T-helper 9 cell (primary cell): Measurements from ENCODE around the gene ASB8.
A peak's percentile ranks its signal among the peaks of the same experiment; 100 is the strongest.
"Not testable (repeated sequence)": the region's sequence is repeated elsewhere in the genome, so short reads cannot be mapped to it uniquely, and the experiment has no call there.

Experiments
- DNase-seq: peaks from one replicate; pipeline ENCODE4 v3.0.0-alpha.2; 2020

ASB8 gene

GRCh38 chr12:48182631-48183030, 25.3 kb upstream of the ASB8 start:
- DNase-seq = no peak

- DNase-seq = no peak
Measured at GRCh38 chr12:48180857-48181495, 23.7 kb upstream of the ASB8 start.

- no peak for DNase-seq
Measured at GRCh38 chr12:48180424-48180823, 23.1 kb upstream of the ASB8 start.

GRCh38 chr12:48179466-48179865, 22.2 kb upstream of the ASB8 start:
- DNase-seq = no peak

GRCh38 chr12:48177982-48178381, 20.7 kb upstream of the ASB8 start:
- no peak for DNase-seq

- no peak for DNase-seq
Measured at GRCh38 chr12:48176417-48176751, 19.1 kb upstream of the ASB8 start.

- DNase-seq = no peak
Measured at GRCh38 chr12:48175613-48176416, 18.5 kb upstream of the ASB8 start.

- no peak for DNase-seq
Measured at GRCh38 chr12:48169011-48169410, 11.7 kb upstream of the ASB8 start.

- DNase-seq = peak; percentile 32
Measured at GRCh38 chr12:48165089-48165981, 8.0 kb upstream of the ASB8 start.

GRCh38 chr12:48164451-48164850, 7.1 kb upstream of the ASB8 start:
- DNase-seq = no peak

GRCh38 chr12:48163150-48163747, 5.9 kb upstream of the ASB8 start:
- DNase-seq = no peak

GRCh38 chr12:48160807-48161206, 3.5 kb upstream of the ASB8 start:
- no peak for DNase-seq

- DNase-seq = no peak
Measured at GRCh38 chr12:48160046-48160445, 2.7 kb upstream of the ASB8 start.

GRCh38 chr12:48157889-48158370, 615 bp upstream of the ASB8 start:
- DNase-seq = no peak

GRCh38 chr12:48156652-48157017, 680 bp downstream of the ASB8 start:
- no peak for DNase-seq

- DNase-seq = not testable (repeated sequence)
Measured at GRCh38 chr12:48155786-48156185, 1.5 kb downstream of the ASB8 start.

GRCh38 chr12:48151103-48151771, 6.1 kb downstream of the ASB8 start:
- DNase-seq = no peak

GRCh38 chr12:48145981-48146380, 11.3 kb downstream of the ASB8 start:
- DNase-seq = no peak

- no peak for DNase-seq
Measured at GRCh38 chr12:48143898-48144297, 13.4 kb downstream of the ASB8 start.

- DNase-seq = no peak
Measured at GRCh38 chr12:48142818-48143674, 14.3 kb downstream of the ASB8 start.

- DNase-seq = no peak
Measured at GRCh38 chr12:48135027-48135426, 22.3 kb downstream of the ASB8 start.
